WTC11 (cell line): Measurements from ENCODE around the gene CDC37L1. TPM values are rescaled to one million over a fixed set of nuclear protein-coding genes. Genes with fewer than 3 reads are reported as not detected.

Experiments
- ATAC-seq: fragments of 200-7000 bp; cut with Tn5 transposase; 2 replicates; pipeline ENCODE4 v1.10.0; 2021; ENCODE audit warnings: mild to moderate bottlenecking, moderate library complexity
- CTCF ChIA-PET: fragments of 300-600 bp; sonication (Branson Sonifier 250); formaldehyde crosslinking; loops from one replicate; lab custom pipeline; 2021; ENCODE audit warnings: antibody characterized with exemption; lab: Charles Lee
- POLR2A ChIA-PET: fragments of 350-600 bp; sonication (Branson Sonifier 250); formaldehyde crosslinking; loops from one replicate; lab custom pipeline; 2021; ENCODE audit warnings: antibody characterized with exemption; lab: Charles Lee
- DNase-seq: peaks from one replicate; pipeline ENCODE4 v3.0.0; 2021; ENCODE audit warnings: low spot score
- H3K27ac Mint-ChIP-seq: 2 replicates; pipeline ENCODE4 v1.8.0; 2021; ENCODE audit warnings: mixed read lengths
- H3K27me3 Mint-ChIP-seq: 2 replicates; pipeline ENCODE4 v1.8.0; 2021; ENCODE audit warnings: low read depth, mild to moderate bottlenecking, moderate library complexity, mixed read lengths
- H3K36me3 Mint-ChIP-seq: 2 replicates; pipeline ENCODE4 v1.8.0; 2021; ENCODE audit warnings: mixed read lengths
- H3K4me1 Mint-ChIP-seq: 2 replicates; pipeline ENCODE4 v1.8.0; 2022; ENCODE audit warnings: mixed read lengths
- H3K4me3 Mint-ChIP-seq: 2 replicates; pipeline ENCODE4 v1.8.0; 2021; ENCODE audit warnings: mild to moderate bottlenecking, moderate library complexity, mixed read lengths
- H3K9me3 Mint-ChIP-seq: 2 replicates; pipeline ENCODE4 v1.8.0; 2021; ENCODE audit warnings: mixed read lengths
- CREB1 ChIP-seq: sonication (generic); formaldehyde crosslinking; IDR thresholded peaks from 2 replicates; pipeline ENCODE4 v1.8.0; 2023; ENCODE audit warnings: mild to moderate bottlenecking, missing genetic modification reagents
- ESRRA ChIP-seq: sonication (generic); formaldehyde crosslinking; IDR thresholded peaks from 2 replicates; pipeline ENCODE4 v1.8.1; 2022; ENCODE audit warnings: mild to moderate bottlenecking, missing genetic modification reagents, borderline replicate concordance
- FOXP4 ChIP-seq: sonication (generic); formaldehyde crosslinking; IDR thresholded peaks from 2 replicates; pipeline ENCODE4 v1.8.0; 2022; ENCODE audit warnings: mild to moderate bottlenecking, missing genetic modification reagents
- NFATC4 ChIP-seq: fragments of 250-450 bp; sonication (Bioruptor Pico); IDR thresholded peaks from 2 replicates; pipeline ENCODE4 v1.9.0; 2021; ENCODE audit warnings: mild to moderate bottlenecking
- NR1H2 ChIP-seq: sonication (generic); formaldehyde crosslinking; IDR thresholded peaks from 2 replicates; pipeline ENCODE4 v1.9.0; 2021; ENCODE audit warnings: mild to moderate bottlenecking, moderate library complexity, missing genetic modification reagents
- NR2C2 ChIP-seq: sonication (generic); formaldehyde crosslinking; IDR thresholded peaks from 2 replicates; pipeline ENCODE4 v1.8.0; 2022; ENCODE audit warnings: mild to moderate bottlenecking, missing genetic modification reagents
- NR3C1 ChIP-seq: sonication (generic); formaldehyde crosslinking; conservative IDR thresholded peaks from 2 replicates; pipeline ENCODE4 v1.8.1; 2023; ENCODE audit warnings: low read depth, mild to moderate bottlenecking, missing genetic modification reagents
- RELA ChIP-seq: sonication (generic); formaldehyde crosslinking; IDR thresholded peaks from 2 replicates; pipeline ENCODE4 v1.8.1; 2022; ENCODE audit warnings: missing genetic modification reagents, mild to moderate bottlenecking, borderline replicate concordance
- SP1 ChIP-seq: sonication (generic); formaldehyde crosslinking; conservative IDR thresholded peaks from 2 replicates; pipeline ENCODE4 v1.8.1; 2022; ENCODE audit warnings: missing genetic modification reagents
- TCF7 ChIP-seq: sonication (generic); formaldehyde crosslinking; IDR thresholded peaks from 2 replicates; pipeline ENCODE4 v1.8.0; 2022; ENCODE audit warnings: mild to moderate bottlenecking, low read depth, missing genetic modification reagents, moderate library complexity
- TEAD1 ChIP-seq: sonication (generic); formaldehyde crosslinking; IDR thresholded peaks from 2 replicates; pipeline ENCODE4 v1.8.0; 2022; ENCODE audit warnings: mild to moderate bottlenecking, missing genetic modification reagents
- ZNF138 ChIP-seq: sonication (generic); formaldehyde crosslinking; conservative IDR thresholded peaks from 2 replicates; pipeline ENCODE4 v1.8.1; 2022; ENCODE audit warnings: mild to moderate bottlenecking, moderate library complexity, missing genetic modification reagents
- ZNF219 ChIP-seq: sonication (generic); formaldehyde crosslinking; IDR thresholded peaks from 2 replicates; pipeline ENCODE4 v1.8.0; 2023; ENCODE audit warnings: missing genetic modification reagents, mild to moderate bottlenecking, borderline replicate concordance
- ZNF263 ChIP-seq: sonication (generic); formaldehyde crosslinking; IDR thresholded peaks from 2 replicates; pipeline ENCODE4 v1.8.1; 2022; ENCODE audit warnings: low read depth, mild to moderate bottlenecking, moderate library complexity, missing genetic modification reagents
- ZNF317 ChIP-seq: sonication (generic); formaldehyde crosslinking; IDR thresholded peaks from 2 replicates; pipeline ENCODE4 v1.8.1; 2023; ENCODE audit warnings: low read depth, mild to moderate bottlenecking, moderate library complexity, missing genetic modification reagents, borderline replicate concordance
- ZNF532 ChIP-seq: fragments of 250-450 bp; sonication (Bioruptor Pico); IDR thresholded peaks from 2 replicates; pipeline ENCODE4 v1.9.0; 2021; ENCODE audit warnings: mild to moderate bottlenecking, borderline replicate concordance
- total RNA-seq: library from RNA; stranded (reverse); gene quantifications from 3 replicates; pipeline ENCODE4 v1.2.3, GENCODE V29; 2021
- TF ChIP-seq, protein P1 (sequence below): sonication (generic); formaldehyde crosslinking; IDR thresholded peaks from 2 replicates; pipeline ENCODE4 v1.8.0; 2023; ENCODE audit warnings: missing genetic modification reagents, mild to moderate bottlenecking, borderline replicate concordance

Gene CDC37L1
- total RNA-seq, 1 experiment from 2014 or later, result 20.1 TPM

DNA sequence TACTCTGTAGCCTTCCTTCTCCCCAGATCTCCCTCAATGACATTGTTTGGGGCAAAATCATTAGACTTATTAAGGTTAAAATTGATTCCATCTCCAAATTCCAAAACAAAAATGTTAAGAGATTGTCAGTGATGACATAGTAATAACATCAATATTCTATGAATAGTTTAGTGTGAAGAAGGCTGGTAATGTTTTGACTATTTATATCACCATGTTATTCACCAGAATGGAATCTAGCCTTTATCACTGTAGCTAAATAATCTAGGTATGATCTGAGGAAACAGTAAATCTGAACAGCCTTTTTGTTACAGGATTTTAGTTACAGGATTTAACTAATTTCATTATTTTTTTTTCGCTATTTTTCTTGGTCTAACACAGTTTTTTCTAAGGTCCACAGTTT is 18.2 kb upstream of the CDC37L1 start:
- no peak for ATAC-seq
- TF ChIP-seq NR2C2 (CRISPR knock-in tag) (no peak), NR1H2 (CRISPR knock-in tag) (no peak), NFATC4 (CRISPR knock-in tag) (no peak), ZNF317 (no peak), TCF7 (CRISPR knock-in tag) (no peak), RELA (CRISPR knock-in tag) (no peak), ZNF532 (CRISPR knock-in tag) (no peak), ZNF219 (CRISPR knock-in tag) (no peak), FOXP4 (CRISPR knock-in tag) (no peak), CREB1 (CRISPR knock-in tag) (no peak), SP1 (CRISPR knock-in tag) (no peak), TEAD1 (CRISPR knock-in tag) (no peak), ESRRA (CRISPR knock-in tag) (no peak), ZNF138 (CRISPR knock-in tag) (no peak), NR3C1 (CRISPR knock-in tag) (no peak), ZNF263 (CRISPR knock-in tag) (no peak)
- TF ChIP-seq, protein P1, sequence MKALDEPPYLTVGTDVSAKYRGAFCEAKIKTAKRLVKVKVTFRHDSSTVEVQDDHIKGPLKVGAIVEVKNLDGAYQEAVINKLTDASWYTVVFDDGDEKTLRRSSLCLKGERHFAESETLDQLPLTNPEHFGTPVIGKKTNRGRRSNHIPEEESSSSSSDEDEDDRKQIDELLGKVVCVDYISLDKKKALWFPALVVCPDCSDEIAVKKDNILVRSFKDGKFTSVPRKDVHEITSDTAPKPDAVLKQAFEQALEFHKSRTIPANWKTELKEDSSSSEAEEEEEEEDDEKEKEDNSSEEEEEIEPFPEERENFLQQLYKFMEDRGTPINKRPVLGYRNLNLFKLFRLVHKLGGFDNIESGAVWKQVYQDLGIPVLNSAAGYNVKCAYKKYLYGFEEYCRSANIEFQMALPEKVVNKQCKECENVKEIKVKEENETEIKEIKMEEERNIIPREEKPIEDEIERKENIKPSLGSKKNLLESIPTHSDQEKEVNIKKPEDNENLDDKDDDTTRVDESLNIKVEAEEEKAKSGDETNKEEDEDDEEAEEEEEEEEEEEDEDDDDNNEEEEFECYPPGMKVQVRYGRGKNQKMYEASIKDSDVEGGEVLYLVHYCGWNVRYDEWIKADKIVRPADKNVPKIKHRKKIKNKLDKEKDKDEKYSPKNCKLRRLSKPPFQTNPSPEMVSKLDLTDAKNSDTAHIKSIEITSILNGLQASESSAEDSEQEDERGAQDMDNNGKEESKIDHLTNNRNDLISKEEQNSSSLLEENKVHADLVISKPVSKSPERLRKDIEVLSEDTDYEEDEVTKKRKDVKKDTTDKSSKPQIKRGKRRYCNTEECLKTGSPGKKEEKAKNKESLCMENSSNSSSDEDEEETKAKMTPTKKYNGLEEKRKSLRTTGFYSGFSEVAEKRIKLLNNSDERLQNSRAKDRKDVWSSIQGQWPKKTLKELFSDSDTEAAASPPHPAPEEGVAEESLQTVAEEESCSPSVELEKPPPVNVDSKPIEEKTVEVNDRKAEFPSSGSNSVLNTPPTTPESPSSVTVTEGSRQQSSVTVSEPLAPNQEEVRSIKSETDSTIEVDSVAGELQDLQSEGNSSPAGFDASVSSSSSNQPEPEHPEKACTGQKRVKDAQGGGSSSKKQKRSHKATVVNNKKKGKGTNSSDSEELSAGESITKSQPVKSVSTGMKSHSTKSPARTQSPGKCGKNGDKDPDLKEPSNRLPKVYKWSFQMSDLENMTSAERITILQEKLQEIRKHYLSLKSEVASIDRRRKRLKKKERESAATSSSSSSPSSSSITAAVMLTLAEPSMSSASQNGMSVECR, result no peak
- Mint-ChIP-seq H3K4me3 (peak overlapping the region; percentile 82), H3K27me3 (no peaks in the 10 kb centered on the region), H3K9me3 (peaks cover 5% of the 10 kb centered on the region; the same call in 1 of the 2 replicates), H3K4me1 (peaks cover 65% of the 10 kb centered on the region), H3K27ac (peak overlapping the region; percentile 71; the same call in 1 of the 2 replicates), H3K36me3 (peaks cover 5% of the 10 kb centered on the region)
- DNase-seq, result no peak
- ChIA-PET CTCF (interaction anchor here (1.0 to 1.8 kb wide), 3 partner anchors 18 to 170 kb away, joined by 4 to 13 read pairs (median 8); partner anchors contain the start of gene CDC37L1), POLR2A (interaction anchor here (3.4 kb wide), 1 partner anchor 18 kb away, joined by 14 read pairs; the partner anchor contains the start of gene CDC37L1)
